Measurements from ENCODE around the gene FLAD1.

Gene FLAD1

GRCh38 chr1:155040358-155041093 lies 57.4 kb downstream of the FLAD1 start:
- Histone ChIP-seq H3K9ac (ENCODE audit: low read length) (no peak overlapping the region), H3K4me2 (ENCODE audit: low read length) (no peak overlapping the region), H3K27ac (ENCODE audit: low read length) (no peak overlapping the region), H2AFZ (ENCODE audit: low read depth, low read length) (no peak overlapping the region), H3K79me2 (ENCODE audit: low read length) (no peaks in the 10 kb centered on the region), H4K20me1 (ENCODE audit: insufficient read depth, low read length) (no peaks in the 10 kb centered on the region), H3K36me3 (replicated peaks; ENCODE audit: low read depth, low read length) (no peaks in the 10 kb centered on the region), H3K4me1 (ENCODE audit: low read length) (no peaks in the 10 kb centered on the region), H3K27me3 (ENCODE audit: low read depth, low read length) (peaks cover 25% of the 10 kb centered on the region), H3K9me3 (ENCODE audit: insufficient read depth, low read length) (no peaks in the 10 kb centered on the region), H3K4me3 (ENCODE audit: low read length) (no peak overlapping the region)
- no peak for TF ChIP-seq CTCF (IDR thresholded peaks at IDR 0.05; ENCODE audit: low read depth, low read length)
- no peak for TF ChIP-seq EZH2phosphoT487 (IDR thresholded peaks at IDR 0.05; ENCODE audit: low read depth)
